H1 (cell line): Measurements from ENCODE around the gene RIPOR1. TPM values are rescaled to one million over a fixed set of nuclear protein-coding genes. Genes with fewer than 3 reads are reported as not detected.

ENCODE experiments used
- BRCA1 ChIP-seq: IDR thresholded peaks from 2 replicates; pipeline ENCODE4 v1.6.1; 2012; ENCODE audit warnings: low read depth, low read length, improper control_type of control experiment
- CEBPB ChIP-seq: IDR thresholded peaks from 2 replicates; pipeline ENCODE4 v1.6.1; 2012; ENCODE audit warnings: low read depth, low read length
- EGR1 ChIP-seq: IDR thresholded peaks from 2 replicates; pipeline ENCODE4 v1.6.1; 2011; ENCODE audit warnings: low read depth, low read length, borderline replicate concordance
- EP300 ChIP-seq, 2 experiments: IDR thresholded peaks; 1 replicate in 1 of 2; 2 replicates in 1 of 2; pipeline ENCODE4 v1.6.1; 2011 to 2012; ENCODE audit warnings: low read depth in 2 of 2, low read length in 2 of 2, mild to moderate bottlenecking in 2 of 2, borderline replicate concordance in 1 of 2, inconsistent platforms in 1 of 2, moderate library complexity in 1 of 2
- KDM1A ChIP-seq: fragments of 200-600, 300-600 bp; sonication (generic); IDR thresholded peaks from 2 replicates; pipeline ENCODE4 v1.7.1; 2016; ENCODE audit warnings: mild to moderate bottlenecking, low read length, borderline replicate concordance
- NANOG ChIP-seq: IDR thresholded peaks from 2 replicates; pipeline ENCODE4 v1.6.1; 2011; ENCODE audit warnings: low read length, low read depth, mild to moderate bottlenecking, inconsistent platforms; ENCODE audit not compliant: insufficient read depth, poor library complexity, severe bottlenecking
- SUZ12 ChIP-seq: fragments of 200-600 bp; sonication (generic); IDR thresholded peaks from 2 replicates; pipeline ENCODE4 v1.6.1; 2012; ENCODE audit warnings: mild to moderate bottlenecking, inconsistent platforms, low read length, moderate library complexity, mixed read lengths
- TBP ChIP-seq: IDR thresholded peaks from 2 replicates; pipeline ENCODE4 v1.6.1; 2011; ENCODE audit warnings: low read depth, low read length, improper control_type of control experiment
- polyA plus RNA-seq, 7 experiments: library from polyadenylated mRNA; depleted of rRNA in 3 of 7; stranded (reverse) in 5 of 7; unstranded in 2 of 7; fragments of >200 nt in 5 of 7; fragments of 200-250 nt in 2 of 7; gene quantifications; 1 replicate in 5 of 7; 2 replicates in 1 of 7; 4 replicates in 1 of 7; pipeline versions ENCODE4 v1.2.1 to v1.2.3, GENCODE V29; 2011 to 2013; ENCODE audit warnings: missing spikeins in 2 of 7, mixed read lengths in 2 of 7
- total RNA-seq: library from RNA; stranded (reverse); fragmentation: NEBNext Ultra II Directional; extraction: Animal tissue kit (Norgen Biotek cat#: 25700); gene quantifications from 2 replicates; pipeline ENCODE4 v1.2.1, GENCODE V29; 2021
- TF ChIP-seq, protein P1 (sequence below): fragments of 300-600 bp; sonication (generic); IDR thresholded peaks from 2 replicates; pipeline ENCODE4 v1.7.1; 2012; ENCODE audit warnings: low read length, moderate library complexity, mild to moderate bottlenecking, inconsistent platforms; ENCODE audit not compliant: insufficient replicate concordance
- TF ChIP-seq, protein P2 (sequence below): IDR thresholded peaks from 2 replicates; pipeline ENCODE4 v1.6.1; 2012; ENCODE audit warnings: low read length, inconsistent platforms

Gene RIPOR1
- total and polyA plus RNA-seq, 2 of the 8 experiments (the other 6 are each of a cell fraction or from before 2014, with no cell fraction given) = 2.7 to 10.1 TPM

DNA sequence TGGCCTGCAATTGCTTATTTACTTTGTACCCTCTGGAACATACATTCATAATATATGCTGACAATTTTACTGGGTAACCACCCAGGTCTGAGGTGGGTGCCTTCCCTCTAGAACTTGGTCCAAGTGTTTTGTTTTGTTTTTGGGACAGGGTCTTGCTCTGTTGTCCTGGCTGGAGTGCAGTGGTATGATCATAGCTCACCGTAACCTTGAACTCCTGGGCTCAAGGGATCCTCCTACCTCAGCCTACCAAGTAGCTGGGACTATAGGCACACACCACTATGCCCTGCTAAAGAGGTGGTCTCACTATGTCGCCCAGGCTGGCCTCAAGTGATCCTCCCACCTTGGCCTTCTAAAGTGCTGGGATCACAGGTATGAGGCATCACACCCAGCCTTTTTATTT lies 22.5 kb downstream of the RIPOR1 start (continued):
- TF ChIP-seq, protein P1, sequence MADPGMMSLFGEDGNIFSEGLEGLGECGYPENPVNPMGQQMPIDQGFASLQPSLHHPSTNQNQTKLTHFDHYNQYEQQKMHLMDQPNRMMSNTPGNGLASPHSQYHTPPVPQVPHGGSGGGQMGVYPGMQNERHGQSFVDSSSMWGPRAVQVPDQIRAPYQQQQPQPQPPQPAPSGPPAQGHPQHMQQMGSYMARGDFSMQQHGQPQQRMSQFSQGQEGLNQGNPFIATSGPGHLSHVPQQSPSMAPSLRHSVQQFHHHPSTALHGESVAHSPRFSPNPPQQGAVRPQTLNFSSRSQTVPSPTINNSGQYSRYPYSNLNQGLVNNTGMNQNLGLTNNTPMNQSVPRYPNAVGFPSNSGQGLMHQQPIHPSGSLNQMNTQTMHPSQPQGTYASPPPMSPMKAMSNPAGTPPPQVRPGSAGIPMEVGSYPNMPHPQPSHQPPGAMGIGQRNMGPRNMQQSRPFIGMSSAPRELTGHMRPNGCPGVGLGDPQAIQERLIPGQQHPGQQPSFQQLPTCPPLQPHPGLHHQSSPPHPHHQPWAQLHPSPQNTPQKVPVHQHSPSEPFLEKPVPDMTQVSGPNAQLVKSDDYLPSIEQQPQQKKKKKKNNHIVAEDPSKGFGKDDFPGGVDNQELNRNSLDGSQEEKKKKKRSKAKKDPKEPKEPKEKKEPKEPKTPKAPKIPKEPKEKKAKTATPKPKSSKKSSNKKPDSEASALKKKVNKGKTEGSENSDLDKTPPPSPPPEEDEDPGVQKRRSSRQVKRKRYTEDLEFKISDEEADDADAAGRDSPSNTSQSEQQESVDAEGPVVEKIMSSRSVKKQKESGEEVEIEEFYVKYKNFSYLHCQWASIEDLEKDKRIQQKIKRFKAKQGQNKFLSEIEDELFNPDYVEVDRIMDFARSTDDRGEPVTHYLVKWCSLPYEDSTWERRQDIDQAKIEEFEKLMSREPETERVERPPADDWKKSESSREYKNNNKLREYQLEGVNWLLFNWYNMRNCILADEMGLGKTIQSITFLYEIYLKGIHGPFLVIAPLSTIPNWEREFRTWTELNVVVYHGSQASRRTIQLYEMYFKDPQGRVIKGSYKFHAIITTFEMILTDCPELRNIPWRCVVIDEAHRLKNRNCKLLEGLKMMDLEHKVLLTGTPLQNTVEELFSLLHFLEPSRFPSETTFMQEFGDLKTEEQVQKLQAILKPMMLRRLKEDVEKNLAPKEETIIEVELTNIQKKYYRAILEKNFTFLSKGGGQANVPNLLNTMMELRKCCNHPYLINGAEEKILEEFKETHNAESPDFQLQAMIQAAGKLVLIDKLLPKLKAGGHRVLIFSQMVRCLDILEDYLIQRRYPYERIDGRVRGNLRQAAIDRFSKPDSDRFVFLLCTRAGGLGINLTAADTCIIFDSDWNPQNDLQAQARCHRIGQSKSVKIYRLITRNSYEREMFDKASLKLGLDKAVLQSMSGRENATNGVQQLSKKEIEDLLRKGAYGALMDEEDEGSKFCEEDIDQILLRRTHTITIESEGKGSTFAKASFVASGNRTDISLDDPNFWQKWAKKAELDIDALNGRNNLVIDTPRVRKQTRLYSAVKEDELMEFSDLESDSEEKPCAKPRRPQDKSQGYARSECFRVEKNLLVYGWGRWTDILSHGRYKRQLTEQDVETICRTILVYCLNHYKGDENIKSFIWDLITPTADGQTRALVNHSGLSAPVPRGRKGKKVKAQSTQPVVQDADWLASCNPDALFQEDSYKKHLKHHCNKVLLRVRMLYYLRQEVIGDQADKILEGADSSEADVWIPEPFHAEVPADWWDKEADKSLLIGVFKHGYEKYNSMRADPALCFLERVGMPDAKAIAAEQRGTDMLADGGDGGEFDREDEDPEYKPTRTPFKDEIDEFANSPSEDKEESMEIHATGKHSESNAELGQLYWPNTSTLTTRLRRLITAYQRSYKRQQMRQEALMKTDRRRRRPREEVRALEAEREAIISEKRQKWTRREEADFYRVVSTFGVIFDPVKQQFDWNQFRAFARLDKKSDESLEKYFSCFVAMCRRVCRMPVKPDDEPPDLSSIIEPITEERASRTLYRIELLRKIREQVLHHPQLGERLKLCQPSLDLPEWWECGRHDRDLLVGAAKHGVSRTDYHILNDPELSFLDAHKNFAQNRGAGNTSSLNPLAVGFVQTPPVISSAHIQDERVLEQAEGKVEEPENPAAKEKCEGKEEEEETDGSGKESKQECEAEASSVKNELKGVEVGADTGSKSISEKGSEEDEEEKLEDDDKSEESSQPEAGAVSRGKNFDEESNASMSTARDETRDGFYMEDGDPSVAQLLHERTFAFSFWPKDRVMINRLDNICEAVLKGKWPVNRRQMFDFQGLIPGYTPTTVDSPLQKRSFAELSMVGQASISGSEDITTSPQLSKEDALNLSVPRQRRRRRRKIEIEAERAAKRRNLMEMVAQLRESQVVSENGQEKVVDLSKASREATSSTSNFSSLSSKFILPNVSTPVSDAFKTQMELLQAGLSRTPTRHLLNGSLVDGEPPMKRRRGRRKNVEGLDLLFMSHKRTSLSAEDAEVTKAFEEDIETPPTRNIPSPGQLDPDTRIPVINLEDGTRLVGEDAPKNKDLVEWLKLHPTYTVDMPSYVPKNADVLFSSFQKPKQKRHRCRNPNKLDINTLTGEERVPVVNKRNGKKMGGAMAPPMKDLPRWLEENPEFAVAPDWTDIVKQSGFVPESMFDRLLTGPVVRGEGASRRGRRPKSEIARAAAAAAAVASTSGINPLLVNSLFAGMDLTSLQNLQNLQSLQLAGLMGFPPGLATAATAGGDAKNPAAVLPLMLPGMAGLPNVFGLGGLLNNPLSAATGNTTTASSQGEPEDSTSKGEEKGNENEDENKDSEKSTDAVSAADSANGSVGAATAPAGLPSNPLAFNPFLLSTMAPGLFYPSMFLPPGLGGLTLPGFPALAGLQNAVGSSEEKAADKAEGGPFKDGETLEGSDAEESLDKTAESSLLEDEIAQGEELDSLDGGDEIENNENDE = no peak
- TF ChIP-seq SUZ12 = no peak
- no peak for TF ChIP-seq EGR1
- TF ChIP-seq, protein P2, sequence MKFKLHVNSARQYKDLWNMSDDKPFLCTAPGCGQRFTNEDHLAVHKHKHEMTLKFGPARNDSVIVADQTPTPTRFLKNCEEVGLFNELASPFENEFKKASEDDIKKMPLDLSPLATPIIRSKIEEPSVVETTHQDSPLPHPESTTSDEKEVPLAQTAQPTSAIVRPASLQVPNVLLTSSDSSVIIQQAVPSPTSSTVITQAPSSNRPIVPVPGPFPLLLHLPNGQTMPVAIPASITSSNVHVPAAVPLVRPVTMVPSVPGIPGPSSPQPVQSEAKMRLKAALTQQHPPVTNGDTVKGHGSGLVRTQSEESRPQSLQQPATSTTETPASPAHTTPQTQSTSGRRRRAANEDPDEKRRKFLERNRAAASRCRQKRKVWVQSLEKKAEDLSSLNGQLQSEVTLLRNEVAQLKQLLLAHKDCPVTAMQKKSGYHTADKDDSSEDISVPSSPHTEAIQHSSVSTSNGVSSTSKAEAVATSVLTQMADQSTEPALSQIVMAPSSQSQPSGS = no peak
- TF ChIP-seq TBP = no peak
- TF ChIP-seq EP300 (IDR thresholded peaks at IDR 0.05; ENCODE audit: borderline replicate concordance in 1 of 2, low read depth in 2 of 2, low read length in 2 of 2) = no peak
- TF ChIP-seq NANOG = no peak
- TF ChIP-seq CEBPB = no peak
- TF ChIP-seq KDM1A = no peak
- no peak for TF ChIP-seq BRCA1
